ENCODE results near the gene QRFP. TPM values are rescaled to one million over a fixed set of nuclear protein-coding genes. Genes with fewer than 3 reads are reported as not detected.

QRFP gene
- total and polyA plus RNA-seq, 2 experiments from 2014 or later, result 0.45 TPM; not detected in 1

GRCh38 chr9:130877300-130877699 is 19.3 kb downstream of the QRFP start:
- DNase-seq (ENCODE audit: low read depth in 1 of 2, low spot score in 1 of 2), result no peak
- Histone ChIP-seq H3K27me3 (no peaks in the 10 kb centered on the region), H3K9me3 (ENCODE audit: low read depth) (no peaks in the 10 kb centered on the region), H3K36me3 (peaks cover 70% of the 10 kb centered on the region), H3K4me3 (no peak overlapping the region), H3K4me1 (ENCODE audit: low read depth) (peaks cover 8% of the 10 kb centered on the region), H3K27ac (no peak overlapping the region)
- no peak for TF ChIP-seq CTCF (IDR thresholded peaks at IDR 0.05; ENCODE audit: low read depth, low read length)

GRCh38 chr9:130874783-130875182 is 21.8 kb downstream of the QRFP start:
- TF ChIP-seq CTCF (IDR thresholded peaks at IDR 0.05; ENCODE audit: low read depth, low read length), result no peak
- no peaks in the 10 kb centered on the region for H3K27me3 ChIP-seq
- peaks cover 60% of the 10 kb centered on the region for H3K36me3 ChIP-seq
- H3K4me1 ChIP-seq (ENCODE audit: low read depth), result peaks cover 8% of the 10 kb centered on the region
- no peak for DNase-seq (ENCODE audit: low read depth in 1 of 2, low spot score in 1 of 2)
- H3K9me3 ChIP-seq (ENCODE audit: low read depth), result no peaks in the 10 kb centered on the region
- H3K4me3 ChIP-seq, result no peak overlapping the region
- H3K27ac ChIP-seq, result no peak overlapping the region

- no peaks in the 10 kb centered on the region for H3K27me3 ChIP-seq
- peaks cover 58% of the 10 kb centered on the region for H3K36me3 ChIP-seq
- H3K4me3 ChIP-seq, result no peak overlapping the region
- DNase-seq (ENCODE audit: low read depth in 1 of 2, low spot score in 1 of 2), result no peak
- TF ChIP-seq CTCF (IDR thresholded peaks at IDR 0.05; ENCODE audit: low read depth, low read length), result no peak
- peak overlapping the region; percentile 56 for H3K27ac ChIP-seq
- no peaks in the 10 kb centered on the region for H3K9me3 ChIP-seq (ENCODE audit: low read depth)
- peaks cover 8% of the 10 kb centered on the region for H3K4me1 ChIP-seq (ENCODE audit: low read depth)
Measured at GRCh38 chr9:130873966-130874365, 22.6 kb downstream of the QRFP start.

- Histone ChIP-seq H3K27me3 (no peaks in the 10 kb centered on the region), H3K9me3 (ENCODE audit: low read depth) (no peaks in the 10 kb centered on the region), H3K36me3 (peaks cover 58% of the 10 kb centered on the region), H3K27ac (peak overlapping the region; percentile 56), H3K4me1 (ENCODE audit: low read depth) (peaks cover 8% of the 10 kb centered on the region), H3K4me3 (no peak overlapping the region)
- no peak for TF ChIP-seq CTCF (IDR thresholded peaks at IDR 0.05; ENCODE audit: low read depth, low read length)
- no peak for DNase-seq (ENCODE audit: low read depth in 1 of 2, low spot score in 1 of 2)
Measured at GRCh38 chr9:130872912-130873503, 23.6 kb downstream of the QRFP start.

GRCh38 chr9:130872508-130872907 is 24.1 kb downstream of the QRFP start:
- H3K27ac ChIP-seq, result peak overlapping the region; percentile 56
- no peak for TF ChIP-seq CTCF (IDR thresholded peaks at IDR 0.05; ENCODE audit: low read depth, low read length)
- no peaks in the 10 kb centered on the region for H3K27me3 ChIP-seq
- peaks cover 58% of the 10 kb centered on the region for H3K36me3 ChIP-seq
- peaks cover 8% of the 10 kb centered on the region for H3K4me1 ChIP-seq (ENCODE audit: low read depth)
- DNase-seq (ENCODE audit: low read depth in 1 of 2, low spot score in 1 of 2), result no peak
- no peak overlapping the region for H3K4me3 ChIP-seq
- H3K9me3 ChIP-seq (ENCODE audit: low read depth), result no peaks in the 10 kb centered on the region
